ENCODE data around the gene GATA6. TPM values are rescaled to one million over a fixed set of nuclear protein-coding genes. Genes with fewer than 3 reads are reported as not detected.

GATA6 gene
- total RNA-seq, 2 donors from 2014 or later = not detected

- H3K9me3 Mint-ChIP-seq = peaks cover 4 to 8% of the 10 kb centered on the region in 2 donors
- no peaks in the 10 kb centered on the region for H3K36me3 Mint-ChIP-seq
- H3K27ac Mint-ChIP-seq = no peak overlapping the region
- no peak for ATAC-seq
- no peak for DNase-seq (ENCODE audit: low spot score in 2 of 2)
These were observed 61.1 kb downstream of the GATA6 start for GRCh38 chr18:22230471-22230945.

DNA sequence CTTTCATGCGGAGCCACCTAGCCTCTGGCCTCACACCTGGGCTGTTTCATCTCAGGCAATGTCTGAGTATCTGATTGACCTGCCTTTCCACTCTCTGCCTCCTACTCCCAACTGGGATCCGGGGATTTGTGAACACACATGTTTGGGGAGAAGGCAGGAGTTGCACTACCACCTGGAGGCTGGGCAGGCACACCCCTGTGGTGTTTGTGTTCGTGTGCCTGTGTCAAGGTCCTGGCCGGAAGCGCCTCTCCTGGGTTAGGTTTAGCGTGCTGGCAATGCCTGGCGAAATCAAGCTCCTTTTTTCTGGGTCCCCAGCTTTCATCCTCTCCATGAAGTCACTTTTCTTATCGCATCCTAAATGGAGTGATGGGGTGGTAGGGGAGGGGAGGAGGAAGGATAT lies 63.9 kb downstream of the GATA6 start:
- ATAC-seq (no peak), DNase-seq (ENCODE audit: low spot score in 2 of 2) (no peak)
- Mint-ChIP-seq H3K27ac (no peak overlapping the region), H3K36me3 (no peaks in the 10 kb centered on the region), H3K9me3 (peaks cover 13 to 14% of the 10 kb centered on the region in 2 donors)

DNA sequence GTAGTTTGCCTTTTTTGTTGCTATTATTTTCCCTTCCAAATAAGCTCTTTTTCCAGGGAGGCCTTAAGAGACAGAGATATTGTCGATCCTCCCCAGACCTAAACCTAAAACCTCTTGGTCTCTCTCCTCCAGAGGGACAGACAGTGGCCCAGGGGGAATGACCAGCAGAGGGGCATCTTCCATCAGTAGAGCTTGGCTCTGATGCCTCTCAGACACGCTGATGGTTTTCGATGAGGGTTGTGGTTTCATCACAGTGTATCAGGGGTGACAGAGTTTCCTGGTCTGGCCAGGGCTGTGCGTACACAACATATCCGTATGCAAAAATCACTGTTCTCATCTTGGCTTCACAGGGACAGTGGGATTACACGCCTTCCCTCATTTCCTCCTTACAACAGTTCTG lies 68.6 kb downstream of the GATA6 start:
- no peaks in the 10 kb centered on the region for H3K36me3 Mint-ChIP-seq
- peaks cover 10 to 13% of the 10 kb centered on the region in 2 donors for H3K9me3 Mint-ChIP-seq
- DNase-seq (ENCODE audit: low spot score in 2 of 2) (no peak), ATAC-seq (no peak)
- no peak overlapping the region for H3K27ac Mint-ChIP-seq

DNA sequence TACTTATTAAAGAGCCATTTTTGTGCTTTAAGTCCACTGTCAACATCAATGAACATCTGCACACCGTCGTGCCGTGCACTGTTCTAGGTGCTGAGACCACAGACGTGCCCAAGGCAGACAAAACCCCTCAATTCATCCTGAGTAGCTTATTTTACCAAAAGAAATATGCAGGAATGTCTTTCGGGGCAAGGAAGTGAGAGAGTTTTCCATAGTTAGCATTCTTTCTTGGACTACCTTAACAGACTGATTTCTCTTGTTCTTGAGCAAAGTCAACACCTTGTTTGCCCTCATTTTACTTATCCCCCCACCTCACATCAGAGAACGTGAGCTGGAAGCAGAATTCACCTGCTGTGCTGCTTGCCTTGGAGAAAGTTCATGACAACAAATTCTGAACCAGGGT lies 69.3 kb downstream of the GATA6 start:
- DNase-seq (ENCODE audit: low spot score in 2 of 2) (no peak), ATAC-seq (no peak)
- H3K27ac Mint-ChIP-seq = no peak overlapping the region
- H3K36me3 Mint-ChIP-seq = no peaks in the 10 kb centered on the region
- H3K9me3 Mint-ChIP-seq = peaks cover 10 to 13% of the 10 kb centered on the region in 2 donors

DNA sequence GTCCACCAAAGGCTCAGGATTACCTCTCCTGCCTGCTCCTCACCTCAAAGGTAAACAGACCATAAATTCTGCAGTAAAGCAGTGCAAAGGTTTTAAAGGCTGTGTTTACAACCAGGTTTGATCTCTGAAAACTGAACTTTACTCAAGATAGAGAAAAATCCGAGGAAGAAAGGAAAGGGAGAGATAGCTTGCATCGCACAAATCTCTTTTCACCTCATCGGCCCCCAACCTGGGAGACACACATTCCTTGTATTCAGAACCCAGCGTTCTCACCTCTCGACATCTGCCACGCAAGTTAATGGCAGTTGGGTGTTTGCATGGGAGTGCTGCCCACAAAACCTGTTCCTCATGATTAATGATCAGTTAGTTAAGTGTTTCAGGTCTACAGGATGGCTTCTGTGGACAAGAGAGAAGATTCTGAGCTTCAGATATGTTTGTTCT lies 72.6 kb downstream of the GATA6 start:
- no peak for DNase-seq (ENCODE audit: low spot score in 2 of 2)
- no peak for ATAC-seq
- Mint-ChIP-seq H3K27ac (no peak overlapping the region), H3K9me3 (peaks cover 7 to 12% of the 10 kb centered on the region in 2 donors), H3K36me3 (no peaks in the 10 kb centered on the region)

DNA sequence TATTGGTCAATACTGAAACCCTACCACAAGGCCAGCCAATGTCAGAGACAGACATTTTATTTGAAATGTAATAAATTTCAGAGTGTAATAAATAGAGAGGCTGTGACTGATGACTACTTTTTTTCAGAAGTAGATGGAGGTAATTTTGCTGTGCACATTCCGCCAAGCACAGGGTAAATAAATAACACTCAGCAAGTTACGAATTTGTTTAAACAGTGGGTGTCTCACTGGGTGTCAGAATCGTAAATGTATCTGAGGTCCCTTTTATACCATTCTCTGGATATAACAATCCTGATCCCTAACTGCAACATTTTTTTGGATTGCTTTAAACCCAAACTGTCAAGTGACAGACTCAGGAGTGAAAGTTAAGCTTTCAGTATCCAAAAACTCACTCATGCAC lies 74.1 kb downstream of the GATA6 start:
- ATAC-seq (no peak), DNase-seq (ENCODE audit: low spot score in 2 of 2) (no peak)
- no peaks in the 10 kb centered on the region for H3K36me3 Mint-ChIP-seq
- peaks cover 0 to 5% of the 10 kb centered on the region in 2 donors for H3K9me3 Mint-ChIP-seq
- peak overlapping the region in 1 of 2 donors; percentile 50 for H3K27ac Mint-ChIP-seq

DNA sequence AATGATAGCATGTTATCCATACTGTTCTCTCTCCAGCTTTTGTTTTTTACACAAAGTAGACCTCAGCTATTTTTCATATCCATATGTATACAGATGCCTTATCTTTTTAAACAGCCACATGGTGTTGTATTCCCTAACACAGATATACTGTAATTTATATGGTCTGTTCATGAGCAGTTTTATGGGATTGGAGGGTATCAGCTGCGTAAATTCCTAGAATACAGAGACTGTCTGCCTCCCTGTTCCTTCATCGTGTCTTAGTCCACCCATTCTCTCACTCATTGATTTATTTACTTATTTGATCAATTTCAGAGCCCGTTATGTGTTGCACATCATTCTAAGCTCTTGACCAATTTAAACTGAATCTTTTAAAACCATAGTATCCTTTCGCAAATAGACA lies 80.6 kb downstream of the GATA6 start:
- Mint-ChIP-seq H3K9me3 (peaks cover under 1 to 8% of the 10 kb centered on the region in 2 donors), H3K36me3 (peaks cover 0 to 5% of the 10 kb centered on the region in 2 donors), H3K27ac (no peak overlapping the region)
- DNase-seq (ENCODE audit: low spot score in 2 of 2) (no peak), ATAC-seq (no peak)

- ATAC-seq (no peak), DNase-seq (ENCODE audit: low spot score in 2 of 2) (no peak)
- Mint-ChIP-seq H3K36me3 (peaks cover 0 to 8% of the 10 kb centered on the region in 2 donors), H3K27ac (no peak overlapping the region), H3K9me3 (peaks cover 5 to 8% of the 10 kb centered on the region in 2 donors)
These were observed 81.2 kb downstream of the GATA6 start for GRCh38 chr18:22250591-22250996.

Other genes with a start within 250 kb of the GATA6 start
- not detected for gene CTAGE1, start 248.3 kb downstream of the GATA6 start, total RNA-seq

Measured in activated naive CD4-positive, alpha-beta T cell treated with anti-CD3 and anti-CD28 coated beads, Interleukin-2, amount 50 U/mL, for 72 hours (primary cell).